ENCODE data around the gene DHRSX.
"Not testable (repeated sequence)": the region's sequence is repeated elsewhere in the genome, so short reads cannot be mapped to it uniquely, and the experiment has no call there.

GRCh38 chrX:2469852-2470251 is 30.9 kb downstream of the DHRSX start:
- TF ChIP-seq CTCF (IDR thresholded peaks at IDR 0.05; ENCODE audit: extremely low read depth in 1 of 2, insufficient read depth in 1 of 2, low read depth in 1 of 2, low read length in 2 of 2); POLR2AphosphoS5 (IDR thresholded peaks at IDR 0.05; ENCODE audit: insufficient read depth, low read depth, low read length); JUN (IDR thresholded peaks at IDR 0.05; ENCODE audit: borderline replicate concordance, insufficient read depth, insufficient read length, low read depth); POLR2A (IDR thresholded peaks at IDR 0.05; ENCODE audit: low read depth, low read length): not testable (repeated sequence)

All from endothelial cell of umbilical vein (primary cell).